HEK293T (cell line): ENCODE measurements around the gene JCHAIN.

Experiments
- CTCF ChIA-PET: fragments of 350-600 bp; formaldehyde crosslinking; extraction: SDS; loops from one replicate; lab custom pipeline; 2021; ENCODE audit warnings: antibody characterized with exemption, inconsistent platforms; lab: Yijun Ruan, JAX
- POLR2A ChIA-PET: fragments of 350-600 bp; formaldehyde crosslinking; extraction: SDS; loops from one replicate; lab custom pipeline; 2020; ENCODE audit warnings: antibody characterized with exemption, inconsistent platforms; lab: Yijun Ruan, JAX
- DNase-seq: peaks from one replicate; pipeline ENCODE4 v3.0.0; 2012; ENCODE audit warnings: mixed read lengths; ENCODE audit errors: extremely low spot score
- ARNT ChIP-seq: fragments of 450-650 bp; IDR thresholded peaks from 2 replicates; pipeline ENCODE4 v1.6.1; 2017; ENCODE audit warnings: mild to moderate bottlenecking
- BHLHE40 ChIP-seq: fragments of 450-650 bp; IDR thresholded peaks from 2 replicates; pipeline ENCODE4 v1.6.1; 2016; ENCODE audit warnings: mild to moderate bottlenecking, moderate library complexity, borderline replicate concordance
- CTBP1 ChIP-seq: fragments of 450-650 bp; IDR thresholded peaks from 2 replicates; pipeline ENCODE4 v1.6.1; 2016; ENCODE audit warnings: borderline replicate concordance
- ELF4 ChIP-seq: fragments of 450-650 bp; IDR thresholded peaks from 2 replicates; pipeline ENCODE4 v1.6.1; 2017; ENCODE audit warnings: antibody characterized with exemption
- FOXA1 ChIP-seq: fragments of 450-650 bp; IDR thresholded peaks from 2 replicates; pipeline ENCODE4 v1.6.1; 2016; ENCODE audit warnings: mild to moderate bottlenecking
- FOXK2 ChIP-seq: fragments of 450-650 bp; IDR thresholded peaks from 2 replicates; pipeline ENCODE4 v1.6.1; 2016; ENCODE audit warnings: mild to moderate bottlenecking
- FOXM1 ChIP-seq: fragments of 450-650 bp; IDR thresholded peaks from 2 replicates; pipeline ENCODE4 v1.6.1; 2017; ENCODE audit warnings: mild to moderate bottlenecking, borderline replicate concordance
- HDGF ChIP-seq: fragments of 450-650 bp; IDR thresholded peaks from 2 replicates; pipeline ENCODE4 v1.6.1; 2017; ENCODE audit warnings: antibody characterized with exemption, borderline replicate concordance
- L3MBTL2 ChIP-seq: fragments of 450-650 bp; conservative IDR thresholded peaks from 2 replicates; pipeline ENCODE4 v1.6.1; 2016; ENCODE audit warnings: mild to moderate bottlenecking
- LEF1 ChIP-seq: fragments of 450-650 bp; IDR thresholded peaks from 2 replicates; pipeline ENCODE4 v1.6.1; 2017; ENCODE audit warnings: mild to moderate bottlenecking, borderline replicate concordance
- NFRKB ChIP-seq: fragments of 450-650 bp; IDR thresholded peaks from 2 replicates; pipeline ENCODE4 v1.6.1; 2016; ENCODE audit warnings: mild to moderate bottlenecking, moderate library complexity
- SP1 ChIP-seq: fragments of 450-650 bp; IDR thresholded peaks from 2 replicates; pipeline ENCODE4 v1.6.1; 2017
- SUZ12 ChIP-seq: fragments of 450-650 bp; IDR thresholded peaks from 2 replicates; pipeline ENCODE4 v1.6.1; 2016; ENCODE audit warnings: mild to moderate bottlenecking
- TARDBP ChIP-seq: fragments of 450-650 bp; IDR thresholded peaks from 2 replicates; pipeline ENCODE4 v1.6.1; 2016
- ZNF384 ChIP-seq: fragments of 450-650 bp; IDR thresholded peaks from 2 replicates; pipeline ENCODE4 v1.6.1; 2016
- TF ChIP-seq, protein P1 (sequence below): fragments of 450-650 bp; IDR thresholded peaks from 2 replicates; pipeline ENCODE4 v1.6.1; 2016

The JCHAIN gene

DNA sequence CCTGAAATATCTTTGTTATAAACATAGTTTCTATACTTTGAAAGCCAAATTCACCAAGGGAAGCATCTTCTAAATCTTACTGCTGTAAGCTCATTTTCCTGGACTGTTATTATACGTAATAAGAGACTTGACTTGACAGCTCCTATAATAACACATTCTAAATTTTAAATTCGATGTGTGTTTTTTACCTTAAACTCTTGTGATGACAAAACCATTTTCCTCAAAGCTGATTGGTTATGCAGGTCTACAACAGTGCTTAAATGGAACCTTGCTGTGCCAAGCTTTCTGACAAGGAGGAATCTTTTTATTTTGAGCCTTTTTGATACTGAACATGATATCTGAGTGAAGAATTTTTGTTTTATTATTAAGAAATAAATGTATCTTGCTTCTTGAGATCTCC, 37.9 kb downstream of the JCHAIN start, which contains the start of gene ENAM:
ENAM (plus strand) TSS at position 301 of the 400 bp plus-strand sequence. CDS start 757 bp downstream, outside the sequence.
- POLR2A ChIA-PET, result no interaction called here
- TF ChIP-seq BHLHE40 (no peak), ARNT (no peak), FOXK2 (no peak), NFRKB (no peak), FOXA1 (no peak), ELF4 (no peak), TARDBP (no peak), L3MBTL2 (no peak), CTBP1 (no peak), SUZ12 (no peak), SP1 (no peak), FOXM1 (no peak), HDGF (no peak), ZNF384 (no peak), LEF1 (no peak)
- TF ChIP-seq, protein P1, sequence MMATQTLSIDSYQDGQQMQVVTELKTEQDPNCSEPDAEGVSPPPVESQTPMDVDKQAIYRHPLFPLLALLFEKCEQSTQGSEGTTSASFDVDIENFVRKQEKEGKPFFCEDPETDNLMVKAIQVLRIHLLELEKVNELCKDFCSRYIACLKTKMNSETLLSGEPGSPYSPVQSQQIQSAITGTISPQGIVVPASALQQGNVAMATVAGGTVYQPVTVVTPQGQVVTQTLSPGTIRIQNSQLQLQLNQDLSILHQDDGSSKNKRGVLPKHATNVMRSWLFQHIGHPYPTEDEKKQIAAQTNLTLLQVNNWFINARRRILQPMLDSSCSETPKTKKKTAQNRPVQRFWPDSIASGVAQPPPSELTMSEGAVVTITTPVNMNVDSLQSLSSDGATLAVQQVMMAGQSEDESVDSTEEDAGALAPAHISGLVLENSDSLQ, result no peak
- CTCF ChIA-PET, result interaction anchor here (0.7 kb wide), 1 partner anchor 456 kb away, joined by 4 read pairs; no protein-coding TSS in a partner anchor
- DNase-seq, result no peak

DNA sequence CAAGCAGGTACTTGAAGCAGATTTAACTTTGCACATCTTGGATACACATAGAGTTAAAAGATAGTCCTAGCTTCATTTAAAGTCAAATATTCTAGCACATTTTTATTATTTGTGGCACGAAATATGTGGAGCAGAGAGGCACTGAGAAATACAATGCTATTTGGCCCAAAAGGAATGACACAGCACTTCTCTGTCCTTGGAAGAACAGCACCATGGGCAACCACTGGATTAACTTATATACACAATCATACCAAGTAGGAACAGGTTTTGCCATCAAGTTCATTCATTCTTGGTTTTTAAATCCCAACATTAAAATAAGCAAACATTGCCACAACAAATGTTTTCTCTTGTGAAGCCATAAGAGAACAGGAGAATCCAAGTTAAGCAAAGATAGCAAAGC, 38.7 kb downstream of the JCHAIN start:
- TF ChIP-seq TARDBP (no peak), FOXK2 (no peak), SUZ12 (no peak), LEF1 (no peak), FOXM1 (no peak), L3MBTL2 (no peak), NFRKB (no peak), ARNT (no peak), HDGF (no peak), SP1 (no peak), ELF4 (no peak), ZNF384 (no peak), FOXA1 (no peak), BHLHE40 (no peak), CTBP1 (no peak)
- TF ChIP-seq, protein P1, result no peak
- CTCF ChIA-PET, result no interaction called here
- DNase-seq, result no peak
- POLR2A ChIA-PET, result no interaction called here

- ChIA-PET CTCF (interaction anchor here (0.7 kb wide), 1 partner anchor 23 kb away, joined by 3 read pairs; no protein-coding TSS in a partner anchor), POLR2A (no interaction called here)
- TF ChIP-seq TARDBP (no peak), ARNT (no peak), L3MBTL2 (no peak), LEF1 (no peak), FOXA1 (no peak), FOXM1 (no peak), ZNF384 (no peak), HDGF (no peak), SP1 (no peak), SUZ12 (no peak)
- TF ChIP-seq, protein P1, result no peak
- DNase-seq, result no peak
Measured at GRCh38 chr4:70624226-70624793, 42.0 kb downstream of the JCHAIN start.

- ChIA-PET CTCF (interaction anchor here (0.7 kb wide), 1 partner anchor 22 kb away, joined by 3 read pairs; no protein-coding TSS in a partner anchor), POLR2A (no interaction called here)
- no peak for TF ChIP-seq TARDBP
- TF ChIP-seq ELF4, result no peak
- no peak for TF ChIP-seq FOXK2
- no peak for DNase-seq
Measured at GRCh38 chr4:70623323-70623722, 43.0 kb downstream of the JCHAIN start.

DNA sequence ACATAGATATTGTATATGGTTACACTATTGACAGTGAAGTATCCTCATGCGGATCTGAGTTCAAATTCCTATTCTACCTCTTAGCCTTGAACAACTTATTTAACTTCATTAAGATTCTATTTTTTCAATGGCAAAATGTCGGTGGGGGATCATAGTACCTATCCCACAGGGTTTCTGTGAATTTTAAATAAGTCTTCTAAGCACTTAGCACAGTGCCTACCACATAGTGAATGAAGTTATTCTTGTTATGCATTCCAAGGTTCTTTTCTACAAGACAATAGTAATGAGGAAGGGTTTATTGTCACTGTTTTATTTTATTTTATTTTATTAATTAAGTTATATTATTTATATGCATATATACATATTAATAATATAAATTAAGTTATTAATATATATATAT, 46.5 kb downstream of the JCHAIN start:
- TF ChIP-seq ELF4 (no peak), FOXA1 (no peak), ARNT (no peak), NFRKB (no peak), LEF1 (no peak), BHLHE40 (no peak), HDGF (no peak), SP1 (no peak), CTBP1 (no peak), FOXK2 (no peak), L3MBTL2 (no peak), SUZ12 (no peak), ZNF384 (no peak), FOXM1 (no peak), TARDBP (no peak)
- TF ChIP-seq, protein P1, result no peak
- DNase-seq, result no peak
- CTCF ChIA-PET, result no interaction called here
- POLR2A ChIA-PET, result no interaction called here
